Natural killer cell (primary cell): ENCODE measurements around the gene DOCK2. TPM values are rescaled to one million over a fixed set of nuclear protein-coding genes. Genes with fewer than 3 reads are reported as not detected.

Experiments
- ATAC-seq, 3 donors: fragments of 150-1000 bp in 2 of 3; fragments of 200-7000 bp in 1 of 3; cut with Tn5 transposase; 1 replicate in 1 of 3; 2 replicates in 2 of 3; pipeline ENCODE4 v1.10.0; 2021; ENCODE audit warnings: mild to moderate bottlenecking in 2 of 3, moderate library complexity in 2 of 3
- DNase-seq, 2 donors: peaks; one replicate each; pipeline versions ENCODE4 v3.0.0 to v3.0.0-alpha.2; 2013 to 2021; ENCODE audit warnings: mixed read lengths in 1 of 2
- H3K27ac ChIP-seq: one replicate; pipeline ENCODE4 v1.5.1; 2013; ENCODE audit warnings: mild to moderate bottlenecking, low read length
- H3K27me3 ChIP-seq: one replicate; pipeline ENCODE4 v1.6.1; 2013; ENCODE audit warnings: low read length; ENCODE audit not compliant: control insufficient read depth, insufficient read depth
- H3K36me3 ChIP-seq: one replicate; pipeline ENCODE4 v1.6.1; 2013; ENCODE audit warnings: low read length; ENCODE audit not compliant: control insufficient read depth, insufficient read depth
- H3K4me1 ChIP-seq: one replicate; pipeline ENCODE4 v1.6.1; 2013; ENCODE audit warnings: low read length; ENCODE audit not compliant: control insufficient read depth, insufficient read depth
- H3K4me3 ChIP-seq: one replicate; pipeline ENCODE4 v1.5.1; 2013; ENCODE audit warnings: low read length
- H3K9me3 ChIP-seq: one replicate; pipeline ENCODE4 v1.6.1; 2013; ENCODE audit warnings: low read length; ENCODE audit not compliant: control insufficient read depth, insufficient read depth
- H3K27ac Mint-ChIP-seq, 2 donors: one replicate each; pipeline ENCODE4 v1.8.0; 2022; ENCODE audit warnings: mild to moderate bottlenecking in 2 of 2, mixed read lengths in 2 of 2, moderate library complexity in 1 of 2
- H3K27me3 Mint-ChIP-seq, 2 donors: one replicate each; pipeline ENCODE4 v1.8.0; 2022; ENCODE audit warnings: low read depth in 2 of 2, mixed read lengths in 2 of 2
- H3K36me3 Mint-ChIP-seq: one replicate; pipeline ENCODE4 v1.8.0; 2022; ENCODE audit warnings: mixed read lengths
- H3K4me1 Mint-ChIP-seq, 2 donors: one replicate each; pipeline ENCODE4 v1.8.0; 2022; ENCODE audit warnings: mixed read lengths in 2 of 2
- H3K4me3 Mint-ChIP-seq: one replicate; pipeline ENCODE4 v1.8.0; 2022; ENCODE audit warnings: mild to moderate bottlenecking, moderate library complexity, mixed read lengths
- H3K9me3 Mint-ChIP-seq, 2 donors: one replicate each; pipeline ENCODE4 v1.8.0; 2022; ENCODE audit warnings: mixed read lengths in 2 of 2
- CTCF ChIP-seq: fragments of 200-600 bp; IDR thresholded peaks from one replicate; pipeline ENCODE4 v1.8.0; 2022; ENCODE audit warnings: antibody characterized with exemption
- WGBS: methylation state at CpG from one replicate; pipeline ENCODE4 v1.1.7; 2013; ENCODE audit warnings: missing lambda C conversion rate; ENCODE audit not compliant: insufficient coverage; 5-methylcytosine and 5-hydroxymethylcytosine counted together
- intact Hi-C: fragments of 100-400 bp; cut with micrococcal nuclease; formaldehyde crosslinking; loops from one replicate; pipeline ENCODE4 v1.14.2; 2022
- total RNA-seq, 4 donors: library from RNA; stranded (reverse); fragments of 120-200 nt in 1 of 4; gene quantifications; one replicate each; pipeline versions ENCODE4 v1.2.3 to v1.2.4, GENCODE V29; 2013 to 2022

DOCK2 gene
- total RNA-seq, 3 donors from 2014 or later (not counting 1 experiment from before 2014, with no cell fraction given): 317 to 361 (median 320) TPM

- Histone ChIP-seq H3K9me3 (no peaks in the 10 kb centered on the region), H3K4me1 (no peaks in the 10 kb centered on the region), H3K27me3 (no peaks in the 10 kb centered on the region), H3K4me3 (no peak overlapping the region), H3K27ac (no peak overlapping the region), H3K36me3 (peaks cover 3% of the 10 kb centered on the region)
- intact Hi-C loops: no loop called here
- 100% methylated on average over 1 of the region's 2 CpGs for WGBS
- no peak overlapping the region for H3K27ac Mint-ChIP-seq
- TF ChIP-seq CTCF: no peak
- H3K27me3 Mint-ChIP-seq: no peaks in the 10 kb centered on the region
- no peaks in the 10 kb centered on the region for H3K9me3 Mint-ChIP-seq
- DNase-seq (no peak), ATAC-seq (no peak)
- H3K4me3 Mint-ChIP-seq: no peak overlapping the region
- H3K4me1 Mint-ChIP-seq: peaks cover 59 to 61% of the 10 kb centered on the region in 2 donors
- no peaks in the 10 kb centered on the region for H3K36me3 Mint-ChIP-seq
These were observed 249.0 kb downstream of the DOCK2 start for GRCh38 chr5:169886033-169886432.

- no peak for TF ChIP-seq CTCF
- no peak for ATAC-seq
- no peak overlapping the region for H3K4me3 Mint-ChIP-seq
- WGBS: 100% methylated on average over 2 of the region's 4 CpGs
- H3K27me3 Mint-ChIP-seq: no peaks in the 10 kb centered on the region
- Histone ChIP-seq H3K27ac (no peak overlapping the region), H3K36me3 (peaks cover 3% of the 10 kb centered on the region), H3K4me3 (no peak overlapping the region), H3K9me3 (no peaks in the 10 kb centered on the region), H3K4me1 (no peaks in the 10 kb centered on the region), H3K27me3 (no peaks in the 10 kb centered on the region)
- no peaks in the 10 kb centered on the region for H3K36me3 Mint-ChIP-seq
- H3K27ac Mint-ChIP-seq: no peak overlapping the region
- intact Hi-C loops: no loop called here
- DNase-seq: no peak
- H3K4me1 Mint-ChIP-seq: peaks cover 57 to 59% of the 10 kb centered on the region in 2 donors
- H3K9me3 Mint-ChIP-seq: no peaks in the 10 kb centered on the region
These were observed 249.6 kb downstream of the DOCK2 start for GRCh38 chr5:169886677-169887076.

GRCh38 chr5:169889572-169889971 is 252.5 kb downstream of the DOCK2 start:
- Mint-ChIP-seq H3K27me3 (no peaks in the 10 kb centered on the region), H3K4me3 (no peak overlapping the region), H3K27ac (no peak overlapping the region), H3K4me1 (peaks cover 47 to 48% of the 10 kb centered on the region in 2 donors), H3K36me3 (no peaks in the 10 kb centered on the region), H3K9me3 (no peaks in the 10 kb centered on the region)
- no peak for DNase-seq
- no peak overlapping the region for H3K4me3 ChIP-seq
- WGBS: 98% methylated on average over 4 of the region's 4 CpGs
- no peaks in the 10 kb centered on the region for H3K27me3 ChIP-seq
- intact Hi-C loops: no loop called here
- no peak for ATAC-seq
- no peaks in the 10 kb centered on the region for H3K36me3 ChIP-seq
- no peak for TF ChIP-seq CTCF
- H3K27ac ChIP-seq: no peak overlapping the region
- no peaks in the 10 kb centered on the region for H3K9me3 ChIP-seq
- no peaks in the 10 kb centered on the region for H3K4me1 ChIP-seq

GRCh38 chr5:169893010-169893409 is 255.9 kb downstream of the DOCK2 start:
- no peak overlapping the region for H3K27ac ChIP-seq
- no peaks in the 10 kb centered on the region for H3K4me1 ChIP-seq
- peaks cover 40 to 47% of the 10 kb centered on the region in 2 donors for H3K4me1 Mint-ChIP-seq
- H3K36me3 ChIP-seq: no peaks in the 10 kb centered on the region
- peak overlapping the region; percentile 5 to 15 for H3K27ac Mint-ChIP-seq
- H3K9me3 ChIP-seq: no peaks in the 10 kb centered on the region
- no peaks in the 10 kb centered on the region for H3K27me3 Mint-ChIP-seq
- no peak for DNase-seq
- no peaks in the 10 kb centered on the region for H3K27me3 ChIP-seq
- intact Hi-C loops: no loop called here
- no peak for ATAC-seq
- no peak overlapping the region for H3K4me3 Mint-ChIP-seq
- H3K36me3 Mint-ChIP-seq: no peaks in the 10 kb centered on the region
- no peak for TF ChIP-seq CTCF
- H3K9me3 Mint-ChIP-seq: no peaks in the 10 kb centered on the region
- no peak overlapping the region for H3K4me3 ChIP-seq
